GM21717 (cell line): Measurements from ENCODE around the gene SLC6A15.

Experiments
- ATAC-seq: cut with Tn5 transposase; IDR thresholded peaks from one replicate; pipeline ENCODE4 v1.9.1; 2021; ENCODE audit warnings: mild to moderate bottlenecking, moderate library complexity; ENCODE audit not compliant: unreplicated experiment

SLC6A15 gene

GRCh38 chr12:84875241-84875640, 37.4 kb downstream of the SLC6A15 start:
- no peak for ATAC-seq

GRCh38 chr12:84874825-84875139, 37.8 kb downstream of the SLC6A15 start:
- ATAC-seq, result no peak

GRCh38 chr12:84874125-84874824, 38.3 kb downstream of the SLC6A15 start:
- peak; percentile 96 for ATAC-seq

- ATAC-seq, result no peak
Measured at GRCh38 chr12:84862186-84862585, 50.4 kb downstream of the SLC6A15 start.

- ATAC-seq, result no peak
Measured at GRCh38 chr12:84860718-84861117, 51.9 kb downstream of the SLC6A15 start.

GRCh38 chr12:84858796-84859195, 53.8 kb downstream of the SLC6A15 start:
- no peak for ATAC-seq

- ATAC-seq, result no peak
Measured at GRCh38 chr12:84857525-84858208, 54.9 kb downstream of the SLC6A15 start.

GRCh38 chr12:84856156-84856900, 56.3 kb downstream of the SLC6A15 start:
- no peak for ATAC-seq

- ATAC-seq, result no peak
Measured at GRCh38 chr12:84843593-84844144, 68.9 kb downstream of the SLC6A15 start.

GRCh38 chr12:84842406-84843013, 70.1 kb downstream of the SLC6A15 start:
- peak; percentile 67 for ATAC-seq

GRCh38 chr12:84841591-84841990, 71.0 kb downstream of the SLC6A15 start:
- no peak for ATAC-seq

- ATAC-seq, result no peak
Measured at GRCh38 chr12:84840356-84840755, 72.2 kb downstream of the SLC6A15 start.

GRCh38 chr12:84826925-84827324, 85.7 kb downstream of the SLC6A15 start:
- no peak for ATAC-seq

- ATAC-seq, result peak; percentile 54
Measured at GRCh38 chr12:84825149-84825548, 87.5 kb downstream of the SLC6A15 start.

- no peak for ATAC-seq
Measured at GRCh38 chr12:84822525-84822924, 90.1 kb downstream of the SLC6A15 start.

- no peak for ATAC-seq
Measured at GRCh38 chr12:84816916-84817695, 95.5 kb downstream of the SLC6A15 start.

GRCh38 chr12:84814664-84815245, 97.8 kb downstream of the SLC6A15 start:
- no peak for ATAC-seq

- ATAC-seq, result peak; percentile 60
Measured at GRCh38 chr12:84813780-84814663, 98.6 kb downstream of the SLC6A15 start.

GRCh38 chr12:84811291-84811690, 101.3 kb downstream of the SLC6A15 start:
- no peak for ATAC-seq
